T-helper 1 cell treated with Interleukin-12 subunit alpha and Interleukin-12 subunit beta and Interleukin-4 antibody, amounts not matched to agents 30 ng/mL and 1 ng/mL, for 36 hours (primary cell): ENCODE results near the gene MTMR10. TPM values are rescaled to one million over a fixed set of nuclear protein-coding genes. Genes with fewer than 3 reads are reported as not detected.

ENCODE experiments used
- intact Hi-C: fragments of 100-400 bp; cut with micrococcal nuclease; formaldehyde crosslinking; loops from one replicate; pipeline ENCODE4 v1.15.1; 2024
- total RNA-seq: library from RNA; stranded (reverse); gene quantifications from 2 replicates; pipeline ENCODE4 v1.2.3, GENCODE V29; 2022

The MTMR10 gene
- total RNA-seq, 1 donor from 2014 or later, result 20.4 TPM

- intact Hi-C loops, result no loop called here
Measured at GRCh38 chr15:30922480-30923311, 68.7 kb downstream of the MTMR10 start.

- intact Hi-C loops, result no loop called here
Measured at GRCh38 chr15:30921781-30922479, 69.5 kb downstream of the MTMR10 start.

GRCh38 chr15:30921106-30921505 is 70.3 kb downstream of the MTMR10 start:
- intact Hi-C loops, result no loop called here

- intact Hi-C loops, result no loop called here
Measured at GRCh38 chr15:30919877-30920550, 71.4 kb downstream of the MTMR10 start.

GRCh38 chr15:30918366-30918765 is 73.1 kb downstream of the MTMR10 start:
- intact Hi-C loops, result no loop called here

GRCh38 chr15:30917675-30918074 is 73.8 kb downstream of the MTMR10 start:
- intact Hi-C loops, result no loop called here

- intact Hi-C loops, result no loop called here
Measured at GRCh38 chr15:30917013-30917412, 74.4 kb downstream of the MTMR10 start.

- intact Hi-C loops, result no loop called here
Measured at GRCh38 chr15:30913761-30914160, 77.7 kb downstream of the MTMR10 start.

GRCh38 chr15:30906366-30906765 is 85.1 kb downstream of the MTMR10 start:
- intact Hi-C loops, result no loop called here

- intact Hi-C loops, result loop anchor here (2.0 kb wide), 1 partner anchor 583 kb away; no protein-coding TSS in a partner anchor
Measured at GRCh38 chr15:30905821-30906220, 85.6 kb downstream of the MTMR10 start.

GRCh38 chr15:30904812-30905211 is 86.6 kb downstream of the MTMR10 start:
- intact Hi-C loops, result loop anchor here (2.0 kb wide), 1 partner anchor 584 kb away; no protein-coding TSS in a partner anchor

GRCh38 chr15:30903497-30904187 is 87.8 kb downstream of the MTMR10 start, which contains the start of gene FAN1:
TSS of gene FAN1 (plus strand) at chr15:30903915. CDS start at chr15:30904664, 749 bp downstream.
- intact Hi-C loops, result loop anchor here (1.0 to 2.0 kb wide), 4 partner anchors 45 to 585 kb away; partner anchors contain the start of gene MTMR10

- intact Hi-C loops, result loop anchor here (2.0 kb wide), 1 partner anchor 43 kb away; no protein-coding TSS in a partner anchor
Measured at GRCh38 chr15:30901889-30902288, 89.5 kb downstream of the MTMR10 start.

- intact Hi-C loops, result no loop called here
Measured at GRCh38 chr15:30896211-30896606, 95.2 kb downstream of the MTMR10 start.

- intact Hi-C loops, result no loop called here
Measured at GRCh38 chr15:30895461-30896210, 95.8 kb downstream of the MTMR10 start.

- intact Hi-C loops, result no loop called here
Measured at GRCh38 chr15:30889196-30889595, 102.2 kb downstream of the MTMR10 start.
